GM23338 (cell line): Measurements from ENCODE around the gene KRTAP9-6. TPM values are rescaled to one million over a fixed set of nuclear protein-coding genes. Genes with fewer than 3 reads are reported as not detected.

Experiments used
- ATAC-seq: fragments of 200-7000 bp; cut with Tn5 transposase; 3 replicates; pipeline ENCODE4 v1.9.1; 2020
- DNase-seq: peaks from one replicate; pipeline ENCODE4 v3.0.0-alpha.2; 2015; ENCODE audit warnings: low spot score
- H2AFZ ChIP-seq: fragments of 200-600 bp; sonication (generic); 2 replicates; pipeline ENCODE4 v1.8.0; 2016; ENCODE audit warnings: antibody characterized with exemption, mild to moderate bottlenecking, moderate library complexity
- H3F3A ChIP-seq: fragments of 200-600 bp; sonication (generic); replicated peaks from 2 replicates; pipeline ENCODE4 v1.8.0; 2017; ENCODE audit warnings: antibody characterized with exemption, mixed run types, low read depth
- H3K27ac ChIP-seq: fragments of 200-600 bp; sonication (generic); 2 replicates; pipeline ENCODE4 v1.6.1; 2016; ENCODE audit warnings: low read depth
- H3K27me3 ChIP-seq: fragments of 200-600 bp; sonication (generic); 2 replicates; pipeline ENCODE4 v1.8.0; 2016; ENCODE audit warnings: mild to moderate bottlenecking, mixed run types, moderate library complexity; ENCODE audit not compliant: insufficient read depth
- H3K36me3 ChIP-seq: fragments of 200-600 bp; sonication (generic); 2 replicates; pipeline ENCODE4 v1.8.0; 2016; ENCODE audit warnings: mild to moderate bottlenecking; ENCODE audit not compliant: insufficient read depth
- H3K4me1 ChIP-seq: fragments of 200-600 bp; sonication (generic); 2 replicates; pipeline ENCODE4 v1.8.0; 2016; ENCODE audit warnings: mild to moderate bottlenecking, moderate library complexity; ENCODE audit not compliant: insufficient read depth
- H3K4me2 ChIP-seq: fragments of 200-600 bp; sonication (generic); 2 replicates; pipeline ENCODE4 v1.7.1; 2017; ENCODE audit warnings: mixed run types
- H3K4me3 ChIP-seq: fragments of 200-600 bp; sonication (generic); 2 replicates; pipeline ENCODE4 v1.6.1; 2016; ENCODE audit warnings: mixed run types
- H3K79me2 ChIP-seq: fragments of 200-600 bp; sonication (generic); replicated peaks from 2 replicates; pipeline ENCODE4 v1.8.0; 2017; ENCODE audit warnings: mild to moderate bottlenecking; ENCODE audit not compliant: insufficient read depth
- H3K9me2 ChIP-seq: fragments of 200-600 bp; sonication (generic); 2 replicates; pipeline ENCODE4 v1.8.0; 2017; ENCODE audit not compliant: insufficient read depth
- H4K20me1 ChIP-seq: fragments of 200-600 bp; sonication (generic); replicated peaks from 2 replicates; pipeline ENCODE4 v1.8.0; 2017; ENCODE audit warnings: mild to moderate bottlenecking; ENCODE audit not compliant: insufficient read depth
- H3K27ac Mint-ChIP-seq: 2 replicates; pipeline ENCODE4 v1.8.0; 2020; ENCODE audit warnings: inconsistent platforms, mild to moderate bottlenecking, moderate library complexity, mixed read lengths
- H3K27me3 Mint-ChIP-seq: 3 replicates; pipeline ENCODE4 v1.8.0; 2022; ENCODE audit warnings: low read depth, mild to moderate bottlenecking, moderate library complexity, mixed read lengths, inconsistent platforms; ENCODE audit not compliant: insufficient read depth, poor library complexity
- H3K36me3 Mint-ChIP-seq: 3 replicates; pipeline ENCODE4 v1.8.0; 2021; ENCODE audit warnings: low read depth, mild to moderate bottlenecking, inconsistent platforms, moderate library complexity, mixed read lengths
- H3K4me1 Mint-ChIP-seq: 3 replicates; pipeline ENCODE4 v1.8.0; 2020; ENCODE audit warnings: mild to moderate bottlenecking, inconsistent platforms, mixed read lengths
- H3K4me3 Mint-ChIP-seq: 3 replicates; pipeline ENCODE4 v1.8.0; 2021; ENCODE audit warnings: moderate library complexity, mild to moderate bottlenecking, inconsistent platforms, mixed read lengths
- H3K9me3 Mint-ChIP-seq: 3 replicates; pipeline ENCODE4 v1.8.0; 2020; ENCODE audit warnings: moderate library complexity, mild to moderate bottlenecking, inconsistent platforms, mixed read lengths
- CREB1 ChIP-seq: fragments of 250-450 bp; sonication (Bioruptor Pico); IDR thresholded peaks from 2 replicates; pipeline ENCODE4 v1.5.0; 2020; ENCODE audit warnings: low read depth, mild to moderate bottlenecking, moderate library complexity
- CTCF ChIP-seq, 2 experiments: fragments of 200-600 bp in 1 of 2; sonication (generic) in 1 of 2; conservative IDR thresholded peaks; 2 replicates each; pipeline versions ENCODE4 v1.5.1 to v1.6.1; 2016 to 2017; ENCODE audit warnings: antibody characterized with exemption in 2 of 2, low read depth in 2 of 2, mild to moderate bottlenecking in 2 of 2, moderate library complexity in 1 of 2
- ETS1 ChIP-seq: IDR thresholded peaks from 2 replicates; pipeline ENCODE4 v1.6.1; 2016; ENCODE audit warnings: antibody characterized with exemption
- EZH2 ChIP-seq: fragments of 200-600 bp; sonication (generic); IDR thresholded peaks from one replicate; pipeline ENCODE4 v1.8.0; 2017; ENCODE audit warnings: antibody characterized with exemption, mild to moderate bottlenecking, low read depth; ENCODE audit not compliant: unreplicated experiment
- EZH2phosphoT487 ChIP-seq: fragments of 200-600 bp; sonication (generic); IDR thresholded peaks from one replicate; pipeline ENCODE4 v1.8.1; 2018; ENCODE audit warnings: antibody characterized with exemption; ENCODE audit not compliant: unreplicated experiment
- JUNB ChIP-seq: IDR thresholded peaks from one replicate; pipeline ENCODE4 v1.6.1; 2016; ENCODE audit warnings: antibody characterized with exemption; ENCODE audit not compliant: unreplicated experiment
- POLR2AphosphoS5 ChIP-seq: IDR thresholded peaks from 2 replicates; pipeline ENCODE4 v1.6.1; 2016; ENCODE audit warnings: antibody characterized with exemption, low read depth
- REST ChIP-seq: IDR thresholded peaks from one replicate; pipeline ENCODE4 v1.6.1; 2018; ENCODE audit warnings: antibody characterized with exemption; ENCODE audit not compliant: unreplicated experiment
- ZNF114 ChIP-seq: fragments of 250-450 bp; sonication (Bioruptor Pico); IDR thresholded peaks from 2 replicates; pipeline ENCODE4 v1.5.0; 2020; ENCODE audit warnings: mild to moderate bottlenecking, moderate library complexity
- polyA plus RNA-seq: library from polyadenylated mRNA; unstranded; fragments of >200 nt; fragmentation: Nextera tagmentation; extraction: Ambion mirVana; gene quantifications from 2 replicates; pipeline ENCODE4 v1.2.1, GENCODE V29; 2016
- total RNA-seq: library from RNA; depleted of rRNA; stranded (reverse); fragments of >200 nt; shearing (Covaris generic); gene quantifications from 2 replicates; pipeline ENCODE4 v1.2.3, GENCODE V29; 2014

Gene KRTAP9-6
- total and polyA plus RNA-seq, 2 experiments from 2014 or later, result not detected

GRCh38 chr17:41284043-41284442, 18.9 kb downstream of the KRTAP9-6 start:
- Histone ChIP-seq H3K4me2 (peak overlapping the region; percentile 6; the same call in 1 of the 2 replicates), H3K4me1 (peaks cover 19% of the 10 kb centered on the region), H3K36me3 (no peaks in the 10 kb centered on the region), H2AFZ (0 out of 2 replicates have a peak overlapping the region, but pooled peaks have one; percentile 30), H4K20me1 (no peaks in the 10 kb centered on the region), H3K9me2 (0 out of 2 replicates have a peak, but pooled peaks cover 3% of the 10 kb centered on the region), H3K79me2 (no peaks in the 10 kb centered on the region), H3F3A (no peaks in the 10 kb centered on the region), H3K27me3 (no peaks in the 10 kb centered on the region), H3K27ac (peak overlapping the region; percentile 47; the same call in 1 of the 2 replicates), H3K4me3 (no peak overlapping the region)
- Mint-ChIP-seq H3K4me3 (no peak overlapping the region), H3K36me3 (no peaks in the 10 kb centered on the region), H3K27ac (no peak overlapping the region), H3K4me1 (peaks cover 18% of the 10 kb centered on the region), H3K9me3 (no peaks in the 10 kb centered on the region), H3K27me3 (no peaks in the 10 kb centered on the region)
- ATAC-seq, result no peak
- TF ChIP-seq REST (no peak), ETS1 (no peak), EZH2phosphoT487 (no peak), CTCF (conservative IDR thresholded peaks at IDR 0.05; ENCODE audit: low read depth in 2 of 2) (no peak), EZH2 (no peak), CREB1 (CRISPR knock-in tag) (no peak), ZNF114 (CRISPR knock-in tag) (no peak), JUNB (no peak), POLR2AphosphoS5 (no peak)
- DNase-seq, result peak; percentile 21

GRCh38 chr17:41284546-41284945, 19.4 kb downstream of the KRTAP9-6 start:
- H3K9me2 ChIP-seq, result 0 out of 2 replicates have a peak, but pooled peaks cover 3% of the 10 kb centered on the region
- DNase-seq (no peak), ATAC-seq (no peak)
- no peaks in the 10 kb centered on the region for H3K36me3 ChIP-seq
- no peak overlapping the region for H3K4me3 ChIP-seq
- no peaks in the 10 kb centered on the region for H4K20me1 ChIP-seq
- Mint-ChIP-seq H3K27ac (no peak overlapping the region), H3K4me1 (peaks cover 18% of the 10 kb centered on the region), H3K27me3 (no peaks in the 10 kb centered on the region), H3K9me3 (no peaks in the 10 kb centered on the region), H3K4me3 (no peak overlapping the region), H3K36me3 (no peaks in the 10 kb centered on the region)
- no peak overlapping the region for H2AFZ ChIP-seq
- H3K79me2 ChIP-seq, result no peaks in the 10 kb centered on the region
- H3K4me2 ChIP-seq, result peak overlapping the region; percentile 6; the same call in 1 of the 2 replicates
- H3K4me1 ChIP-seq, result peaks cover 19% of the 10 kb centered on the region
- H3K27me3 ChIP-seq, result no peaks in the 10 kb centered on the region
- peak overlapping the region; percentile 6; the same call in 1 of the 2 replicates for H3K27ac ChIP-seq
- H3F3A ChIP-seq, result no peaks in the 10 kb centered on the region
- TF ChIP-seq EZH2phosphoT487, result no peak
